Inferior parietal cortex (tissue), 1 donor: ENCODE measurements around the gene TEDC1.
A peak's percentile ranks its signal among the peaks of the same experiment; 100 is the strongest.

Source experiments
- DNase-seq: peaks from one replicate; pipeline ENCODE4 v3.0.0-alpha.2; 2016; ENCODE audit errors: extremely low spot score

TEDC1 gene

DNA sequence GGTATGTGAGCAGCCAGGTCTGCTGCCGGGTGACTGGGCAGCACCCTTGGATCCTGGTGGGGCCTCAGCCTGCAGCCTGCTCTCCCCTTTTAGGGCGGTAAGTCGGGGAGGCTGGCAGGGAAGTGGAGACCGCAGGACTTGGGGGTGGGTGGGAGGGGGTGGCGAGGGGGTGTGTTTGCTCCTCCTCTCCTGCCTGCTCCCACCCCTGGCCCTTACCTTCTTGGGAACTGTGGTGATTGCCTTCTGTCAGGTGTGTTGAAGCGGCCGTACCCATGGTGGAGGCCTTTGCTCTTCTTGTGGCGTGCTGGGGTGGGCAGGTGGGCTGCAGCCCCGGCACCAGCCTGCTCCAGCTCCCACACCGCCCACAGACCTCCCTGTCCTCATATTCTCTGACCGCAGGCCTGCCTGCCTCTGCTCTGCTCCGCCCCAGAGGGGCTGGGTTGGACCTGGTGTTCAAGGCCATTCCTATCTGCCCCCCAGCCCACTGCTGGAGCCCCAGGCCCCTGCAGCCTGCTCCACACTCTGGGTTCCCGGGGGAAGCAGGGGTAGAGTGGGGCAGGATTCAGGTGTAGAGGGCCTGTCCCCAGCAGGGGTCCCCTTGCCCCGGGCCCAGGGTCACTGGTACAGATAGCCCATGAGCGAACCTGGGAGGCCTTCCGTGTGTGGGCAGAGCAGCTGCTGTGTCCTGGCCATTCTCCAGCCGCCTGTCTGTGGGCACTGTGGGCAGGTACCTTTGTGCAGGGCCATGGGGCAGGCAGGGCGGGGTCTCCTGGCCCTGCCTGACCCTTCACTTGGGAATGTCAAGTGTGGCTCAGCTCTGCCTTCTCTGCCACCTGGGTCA, 5.2 kb downstream of the TEDC1 start:
- no peak for DNase-seq

DNA sequence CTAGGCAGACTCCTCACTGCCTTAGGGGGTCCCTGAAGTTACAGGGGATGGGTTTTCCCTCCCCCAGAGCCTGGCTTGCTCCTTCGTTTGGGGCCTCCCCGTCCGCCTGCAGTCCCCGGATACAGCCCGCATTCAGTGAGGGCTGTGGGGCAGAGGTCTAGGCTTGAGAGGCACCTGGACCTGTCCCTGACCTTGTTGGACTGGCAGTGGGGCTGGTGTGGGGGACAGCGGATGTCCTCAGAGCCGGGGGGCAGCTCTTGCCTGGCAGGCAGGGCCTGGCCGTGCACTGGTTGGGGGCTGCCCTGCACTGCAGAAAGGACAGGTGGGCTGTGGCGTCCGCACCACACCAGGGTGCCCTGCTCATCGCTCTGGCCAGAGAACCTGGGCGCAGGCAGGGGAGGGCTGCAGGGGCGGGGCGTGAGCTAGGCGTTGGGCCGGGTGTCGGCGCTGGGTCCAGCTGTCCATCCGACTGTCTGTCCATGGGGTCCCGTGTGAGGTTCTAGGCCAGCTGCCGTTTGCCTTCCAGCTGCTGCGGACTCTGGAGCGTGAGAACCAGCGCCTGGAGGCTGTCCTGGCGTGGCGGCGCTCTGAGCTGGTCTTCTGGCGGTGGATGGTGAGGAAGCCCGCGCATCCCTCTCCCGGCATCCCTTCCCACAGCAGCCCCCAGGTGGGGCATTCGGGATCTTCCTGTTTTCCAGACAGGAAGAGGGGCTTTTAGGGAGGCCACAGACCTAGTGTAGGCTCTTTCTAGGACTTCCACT, 6.0 kb downstream of the TEDC1 start:
- DNase-seq: no peak

DNA sequence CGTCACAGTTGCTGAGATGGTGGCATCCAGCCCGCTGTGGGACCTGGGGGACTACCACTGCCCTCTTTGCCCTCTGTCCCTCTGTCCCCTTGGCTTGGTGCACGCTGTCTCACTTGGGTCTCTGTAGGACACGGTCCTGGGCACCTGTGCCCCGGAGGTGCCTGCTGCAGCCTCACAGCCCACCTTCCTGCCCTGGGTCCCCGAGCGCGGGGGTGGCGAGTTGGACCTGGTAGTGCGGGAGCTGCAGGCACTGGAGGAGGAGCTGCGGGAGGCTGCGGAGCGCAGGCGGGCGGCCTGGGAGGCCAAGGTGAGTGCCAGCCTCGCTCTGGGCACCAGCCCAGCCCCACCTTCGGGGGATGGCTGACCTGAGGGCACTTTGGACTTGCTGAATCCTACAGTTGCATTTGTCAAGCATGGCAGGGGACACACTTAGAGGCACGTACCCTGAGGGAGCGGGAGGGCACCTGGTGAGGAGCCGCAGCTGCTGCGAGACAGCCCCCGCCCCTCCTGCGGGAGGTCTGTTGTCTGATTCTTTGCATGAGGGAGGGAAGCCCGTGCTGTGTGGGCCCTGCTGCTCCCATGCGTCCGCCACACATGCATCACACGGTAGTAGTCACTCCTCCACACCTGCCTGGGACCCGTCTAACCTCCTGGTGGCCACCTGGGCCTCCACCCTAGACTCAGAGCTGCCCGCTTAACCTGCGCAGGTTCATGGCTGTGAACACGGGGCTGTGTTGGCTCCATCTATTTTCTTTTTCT, 6.8 kb downstream of the TEDC1 start:
- DNase-seq: no peak

GRCh38 chr14:105498430-105499255, 7.6 kb downstream of the TEDC1 start:
- no peak for DNase-seq

DNA sequence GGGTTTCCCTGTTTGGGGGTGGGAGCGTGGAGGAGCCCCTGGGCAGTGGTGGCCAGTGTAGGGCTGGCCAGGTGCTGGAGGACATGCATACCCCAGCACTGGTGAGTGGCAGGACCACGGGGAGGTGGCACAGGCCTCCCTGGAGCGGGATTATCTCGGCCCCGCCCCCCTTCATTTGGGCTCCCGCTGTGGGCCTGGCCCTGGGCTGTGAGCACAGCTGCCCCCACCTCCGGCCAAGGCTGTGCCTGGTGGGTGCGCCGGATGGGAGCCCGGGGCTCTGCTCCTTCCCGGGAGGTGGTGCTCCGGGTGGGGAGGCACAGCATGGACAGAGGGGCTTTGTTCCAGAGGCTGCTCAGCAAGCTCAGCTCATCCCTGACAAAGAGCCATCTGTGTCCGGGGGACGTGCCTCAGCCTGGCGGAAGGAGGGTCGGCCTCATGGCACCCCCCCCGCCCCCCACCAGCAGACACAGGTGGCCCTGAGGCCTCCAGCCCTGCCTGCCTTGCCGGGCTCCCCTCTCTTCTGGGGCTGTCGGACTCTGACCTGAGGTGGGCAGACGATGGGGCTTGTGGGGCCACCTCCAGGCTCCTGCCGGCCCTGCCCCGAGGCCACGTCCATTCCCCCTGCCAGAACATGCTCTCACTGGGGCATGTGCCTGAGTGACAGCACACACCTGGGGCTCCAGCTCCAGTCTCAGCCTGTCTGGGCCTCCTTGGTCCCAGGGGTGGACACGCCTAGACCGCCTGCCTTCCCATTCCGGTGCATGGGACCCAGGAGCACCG, 8.4 kb downstream of the TEDC1 start:
- DNase-seq: peak; percentile 71

GRCh38 chr14:105500036-105500725, 9.1 kb downstream of the TEDC1 start:
- DNase-seq: no peak

- DNase-seq: no peak
Measured at GRCh38 chr14:105500726-105501101, 9.7 kb downstream of the TEDC1 start.

GRCh38 chr14:105501504-105502291, 10.7 kb downstream of the TEDC1 start:
- DNase-seq: no peak

DNA sequence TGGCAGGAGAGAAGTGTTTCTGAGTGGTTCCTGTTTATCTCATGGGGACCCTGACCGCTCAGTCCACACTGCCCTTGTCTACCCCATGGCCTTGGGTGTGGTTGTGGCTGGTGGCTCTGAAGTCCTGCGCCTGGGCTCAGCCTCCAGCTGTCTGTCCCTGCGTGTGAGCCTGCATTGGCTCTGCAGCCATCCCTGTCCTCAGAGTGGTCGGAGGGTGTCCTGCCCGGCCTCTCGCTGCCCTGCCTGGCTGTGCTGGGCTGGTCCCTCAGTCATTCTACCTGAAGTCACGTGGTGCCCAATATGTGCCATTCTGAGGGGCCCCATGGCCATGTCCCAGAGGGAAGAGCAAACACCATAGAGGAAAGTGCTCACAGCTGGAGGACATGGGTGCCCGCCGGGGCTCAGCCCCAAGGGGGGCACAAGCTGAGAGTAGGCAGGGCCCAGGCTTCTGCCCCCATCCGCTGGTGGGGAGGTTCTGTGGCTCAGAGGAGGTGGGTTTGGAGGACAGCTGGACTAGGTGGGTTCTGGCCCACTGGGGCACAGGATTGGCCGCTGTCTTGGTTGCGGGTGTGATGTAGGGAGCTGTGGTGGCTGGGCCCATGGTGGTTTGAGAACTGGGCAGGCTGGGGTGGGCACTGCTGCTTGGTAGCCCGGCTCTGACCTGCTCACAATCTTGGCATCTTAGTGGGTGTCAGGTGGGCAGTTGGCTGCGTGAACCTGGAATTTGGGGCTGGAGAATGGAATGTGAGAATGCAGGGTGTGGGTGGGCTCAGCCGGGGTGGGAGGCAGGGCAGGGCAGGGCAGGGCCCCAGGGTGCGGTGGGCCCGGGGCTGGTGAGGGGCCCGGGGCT, 11.6 kb downstream of the TEDC1 start:
- DNase-seq: no peak

GRCh38 chr14:105503296-105503640, 12.2 kb downstream of the TEDC1 start:
- DNase-seq: no peak

GRCh38 chr14:105503935-105504692, 13.1 kb downstream of the TEDC1 start:
- no peak for DNase-seq

DNA sequence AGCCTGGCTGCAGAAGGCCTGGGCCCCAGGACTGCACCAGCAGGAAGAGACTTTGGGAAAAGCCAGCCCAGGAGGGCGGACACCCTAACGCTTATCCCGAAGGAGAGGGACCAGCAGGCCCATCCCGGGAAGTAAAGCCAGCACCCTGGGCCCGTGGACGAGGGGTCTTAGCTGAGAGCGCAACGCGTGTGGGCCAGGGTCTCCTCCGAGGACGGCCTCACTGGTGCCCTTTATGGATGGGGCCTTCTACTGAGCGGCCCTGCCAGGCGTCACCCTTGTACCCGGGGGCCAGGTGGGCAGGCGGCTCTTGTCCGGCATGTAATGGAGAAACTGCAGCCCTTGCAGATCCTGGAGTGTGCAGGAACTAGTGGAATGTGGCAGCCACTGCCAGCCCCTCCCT, 14.1 kb downstream of the TEDC1 start:
- DNase-seq: no peak

- no peak for DNase-seq
Measured at GRCh38 chr14:105507247-105507646, 16.2 kb downstream of the TEDC1 start.

GRCh38 chr14:105508069-105508468, 17.0 kb downstream of the TEDC1 start:
- DNase-seq: no peak

- DNase-seq: no peak
Measured at GRCh38 chr14:105508601-105509000, 17.6 kb downstream of the TEDC1 start.

- no peak for DNase-seq
Measured at GRCh38 chr14:105517096-105517495, 26.1 kb downstream of the TEDC1 start.

DNA sequence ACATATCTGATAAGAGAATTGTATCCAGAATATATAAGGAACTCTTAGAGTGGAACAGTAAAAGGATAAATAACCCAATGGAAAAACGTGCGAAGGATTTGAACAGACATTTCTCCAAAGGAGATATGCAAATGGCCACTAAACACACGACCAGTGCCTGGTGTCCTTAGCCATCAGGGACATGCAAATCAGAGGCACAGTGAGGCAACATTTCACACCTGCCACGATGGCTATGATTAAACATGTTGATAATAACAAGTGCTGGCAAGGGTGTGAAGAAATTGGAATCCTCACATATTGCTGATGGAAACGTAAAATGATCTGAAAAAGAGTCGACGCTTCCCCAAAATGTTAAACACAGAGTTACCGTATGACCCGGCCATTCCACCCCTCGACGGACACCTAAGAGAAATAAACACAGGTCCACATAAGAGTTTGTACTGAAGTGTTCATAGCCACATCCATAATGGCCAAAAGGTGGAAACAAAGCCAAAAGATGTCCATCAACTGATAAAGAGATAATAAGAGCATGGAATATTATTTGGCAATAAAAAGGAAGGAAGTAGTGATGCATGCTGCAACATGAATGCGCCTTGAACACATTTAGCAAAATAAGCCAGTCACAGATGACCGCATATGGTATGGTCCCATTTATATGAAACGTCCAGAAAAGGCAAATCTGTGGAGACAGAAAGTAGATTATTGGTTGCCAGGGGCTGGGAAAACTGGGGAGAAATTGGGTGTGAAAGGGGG, 29.1 kb downstream of the TEDC1 start:
- DNase-seq: no peak
